HEK293T (cell line): ENCODE measurements around the gene GEMIN4.

Experiments used
- CTCF ChIA-PET: fragments of 350-600 bp; formaldehyde crosslinking; extraction: SDS; loops from one replicate; lab custom pipeline; 2021; ENCODE audit warnings: antibody characterized with exemption, inconsistent platforms; lab: Yijun Ruan, JAX
- POLR2A ChIA-PET: fragments of 350-600 bp; formaldehyde crosslinking; extraction: SDS; loops from one replicate; lab custom pipeline; 2020; ENCODE audit warnings: antibody characterized with exemption, inconsistent platforms; lab: Yijun Ruan, JAX
- DNase-seq: peaks from one replicate; pipeline ENCODE4 v3.0.0; 2012; ENCODE audit warnings: mixed read lengths; ENCODE audit errors: extremely low spot score
- ARNT ChIP-seq: fragments of 450-650 bp; IDR thresholded peaks from 2 replicates; pipeline ENCODE4 v1.6.1; 2017; ENCODE audit warnings: mild to moderate bottlenecking
- BHLHE40 ChIP-seq: fragments of 450-650 bp; IDR thresholded peaks from 2 replicates; pipeline ENCODE4 v1.6.1; 2016; ENCODE audit warnings: mild to moderate bottlenecking, moderate library complexity, borderline replicate concordance
- CTBP1 ChIP-seq: fragments of 450-650 bp; IDR thresholded peaks from 2 replicates; pipeline ENCODE4 v1.6.1; 2016; ENCODE audit warnings: borderline replicate concordance
- ELF4 ChIP-seq: fragments of 450-650 bp; IDR thresholded peaks from 2 replicates; pipeline ENCODE4 v1.6.1; 2017; ENCODE audit warnings: antibody characterized with exemption
- FOXA1 ChIP-seq: fragments of 450-650 bp; IDR thresholded peaks from 2 replicates; pipeline ENCODE4 v1.6.1; 2016; ENCODE audit warnings: mild to moderate bottlenecking
- FOXK2 ChIP-seq: fragments of 450-650 bp; IDR thresholded peaks from 2 replicates; pipeline ENCODE4 v1.6.1; 2016; ENCODE audit warnings: mild to moderate bottlenecking
- FOXM1 ChIP-seq: fragments of 450-650 bp; IDR thresholded peaks from 2 replicates; pipeline ENCODE4 v1.6.1; 2017; ENCODE audit warnings: mild to moderate bottlenecking, borderline replicate concordance
- HDGF ChIP-seq: fragments of 450-650 bp; IDR thresholded peaks from 2 replicates; pipeline ENCODE4 v1.6.1; 2017; ENCODE audit warnings: antibody characterized with exemption, borderline replicate concordance
- L3MBTL2 ChIP-seq: fragments of 450-650 bp; conservative IDR thresholded peaks from 2 replicates; pipeline ENCODE4 v1.6.1; 2016; ENCODE audit warnings: mild to moderate bottlenecking
- LEF1 ChIP-seq: fragments of 450-650 bp; IDR thresholded peaks from 2 replicates; pipeline ENCODE4 v1.6.1; 2017; ENCODE audit warnings: mild to moderate bottlenecking, borderline replicate concordance
- NFRKB ChIP-seq: fragments of 450-650 bp; IDR thresholded peaks from 2 replicates; pipeline ENCODE4 v1.6.1; 2016; ENCODE audit warnings: mild to moderate bottlenecking, moderate library complexity
- PKNOX1 ChIP-seq: fragments of 450-650 bp; IDR thresholded peaks from 2 replicates; pipeline ENCODE4 v1.6.1; 2016
- SP1 ChIP-seq: fragments of 450-650 bp; IDR thresholded peaks from 2 replicates; pipeline ENCODE4 v1.6.1; 2017
- SUZ12 ChIP-seq: fragments of 450-650 bp; IDR thresholded peaks from 2 replicates; pipeline ENCODE4 v1.6.1; 2016; ENCODE audit warnings: mild to moderate bottlenecking
- TARDBP ChIP-seq: fragments of 450-650 bp; IDR thresholded peaks from 2 replicates; pipeline ENCODE4 v1.6.1; 2016
- ZNF384 ChIP-seq: fragments of 450-650 bp; IDR thresholded peaks from 2 replicates; pipeline ENCODE4 v1.6.1; 2016

Gene GEMIN4

GRCh38 chr17:797236-797840, 45.3 kb upstream of the GEMIN4 start:
- POLR2A ChIA-PET: interaction anchor here (1.3 kb wide), 1 partner anchor 16 kb away, joined by 5 read pairs; the partner anchor contains the start of genes GLOD4 and MRM3
- no peak for TF ChIP-seq FOXK2
- TF ChIP-seq NFRKB: no peak
- no peak for TF ChIP-seq ARNT
- DNase-seq: no peak
- CTCF ChIA-PET: interaction anchor here (0.7 to 5.0 kb wide), 2 partner anchors 183 to 199 kb away, joined by 3 to 34 read pairs; partner anchors contain the start of gene NXN

DNA sequence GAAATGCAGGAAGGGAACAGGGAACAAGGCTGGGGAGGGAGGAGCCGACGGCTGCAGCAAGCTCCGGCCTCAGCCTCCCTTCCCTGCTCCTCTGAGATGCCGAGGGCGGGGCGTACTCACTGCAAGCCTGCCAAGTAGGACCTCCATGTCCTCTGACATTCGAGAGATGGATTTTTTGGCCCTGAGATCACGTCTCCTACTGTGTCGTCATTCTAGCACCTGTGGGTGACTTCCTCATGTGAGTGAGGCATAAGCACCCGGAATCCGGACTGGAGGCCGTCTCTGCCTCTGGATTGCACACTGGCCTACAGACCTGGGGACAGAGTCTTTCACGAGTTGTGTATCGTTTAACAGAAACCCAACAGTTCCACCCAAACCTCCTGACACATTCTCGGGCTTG, 44.5 kb upstream of the GEMIN4 start:
- ChIA-PET CTCF (interaction anchor here (0.7 to 5.0 kb wide), 2 partner anchors 184 to 200 kb away, joined by 3 to 34 read pairs; partner anchors contain the start of gene NXN), POLR2A (interaction anchor here (1.4 to 2.2 kb wide), 2 partner anchors 182 to 184 kb away, joined by 3 to 8 read pairs; partner anchors contain the start of gene NXN)
- TF ChIP-seq HDGF (no peak), FOXK2 (no peak), PKNOX1 (no peak)
- no peak for DNase-seq

GRCh38 chr17:795721-796120, 43.7 kb upstream of the GEMIN4 start:
- DNase-seq: no peak
- no peak for TF ChIP-seq FOXM1
- no peak for TF ChIP-seq ARNT
- TF ChIP-seq BHLHE40: no peak
- TF ChIP-seq HDGF: no peak
- CTCF ChIA-PET: interaction anchor here (0.7 to 5.0 kb wide), 2 partner anchors 10 to 185 kb away, joined by 3 to 34 read pairs; partner anchors contain the start of gene NXN
- POLR2A ChIA-PET: interaction anchor here (1.4 to 2.2 kb wide), 2 partner anchors 183 to 185 kb away, joined by 3 to 8 read pairs; partner anchors contain the start of gene NXN

DNA sequence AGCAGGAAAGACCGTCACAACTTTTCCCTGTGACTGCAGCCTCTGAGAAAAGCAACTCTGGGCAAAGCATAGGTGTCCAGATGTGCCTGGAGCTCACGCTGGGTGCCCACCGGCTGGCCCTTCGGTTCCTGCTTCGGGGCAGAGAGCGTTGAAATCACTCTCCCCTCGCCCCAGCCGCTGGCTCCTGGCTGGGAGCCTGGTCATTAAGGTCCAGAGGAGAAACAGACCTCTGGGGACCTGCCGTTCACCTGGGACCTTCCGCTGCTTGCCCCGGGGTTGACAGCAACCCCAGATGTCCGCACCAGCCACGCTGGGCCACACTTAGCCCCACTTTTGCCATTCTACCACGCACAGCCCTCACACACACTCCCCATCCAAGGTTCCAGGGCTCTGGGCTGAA, 43.2 kb upstream of the GEMIN4 start:
- TF ChIP-seq SP1 (no peak), FOXK2 (no peak), HDGF (no peak), ZNF384 (no peak), FOXM1 (no peak), ARNT (no peak), LEF1 (no peak), CTBP1 (no peak), FOXA1 (no peak), NFRKB (no peak), L3MBTL2 (no peak), SUZ12 (no peak), PKNOX1 (no peak), TARDBP (no peak), ELF4 (no peak), BHLHE40 (no peak)
- CTCF ChIA-PET: interaction anchor here (0.7 to 5.0 kb wide), 2 partner anchors 10 to 185 kb away, joined by 3 to 34 read pairs; partner anchors contain the start of gene NXN
- DNase-seq: no peak
- POLR2A ChIA-PET: interaction anchor here (1.4 to 2.2 kb wide), 2 partner anchors 183 to 185 kb away, joined by 3 to 8 read pairs; partner anchors contain the start of gene NXN

- TF ChIP-seq ARNT (no peak), L3MBTL2 (no peak), CTBP1 (no peak), BHLHE40 (no peak), PKNOX1 (no peak), HDGF (no peak), SP1 (no peak)
- CTCF ChIA-PET: interaction anchor here (5.0 kb wide), 1 partner anchor 185 kb away, joined by 34 read pairs; the partner anchor contains the start of gene NXN
- POLR2A ChIA-PET: interaction anchor here (2.2 kb wide), 1 partner anchor 186 kb away, joined by 8 read pairs; the partner anchor contains the start of gene NXN
- peak; percentile 80 for DNase-seq
Measured at GRCh38 chr17:794876-795275, 42.8 kb upstream of the GEMIN4 start.

DNA sequence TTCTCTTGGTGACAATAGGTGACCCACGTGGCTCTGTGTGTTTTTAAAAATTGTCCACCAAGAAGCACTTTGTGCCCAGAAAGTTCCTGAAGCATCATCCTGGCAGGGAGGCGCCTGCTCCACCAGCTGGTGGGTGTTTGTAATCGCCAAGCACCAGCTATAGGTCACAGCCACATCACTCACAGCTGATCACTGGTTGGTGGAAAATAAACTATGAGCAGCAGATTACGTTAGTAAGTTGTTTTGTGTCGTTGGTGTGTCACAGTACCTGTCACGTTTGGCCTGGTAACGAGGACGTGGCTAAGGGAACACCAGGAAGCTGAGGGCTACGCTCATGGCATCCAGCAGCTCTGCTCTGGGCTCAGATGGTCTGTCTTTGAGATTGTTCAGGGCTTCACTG, 40.2 kb upstream of the GEMIN4 start:
- POLR2A ChIA-PET: interaction anchor here (1.4 to 1.7 kb wide), 2 partner anchors 11 to 205 kb away, joined by 4 to 8 read pairs; partner anchors contain the start of genes GLOD4, MRM3 and TIMM22
- CTCF ChIA-PET: interaction anchor here (0.6 kb wide), 1 partner anchor 189 kb away, joined by 3 read pairs; no protein-coding TSS in a partner anchor
- DNase-seq: no peak
- TF ChIP-seq SP1 (no peak), ZNF384 (no peak), HDGF (no peak), ELF4 (no peak), NFRKB (no peak), BHLHE40 (no peak), CTBP1 (no peak), L3MBTL2 (no peak), FOXK2 (no peak), TARDBP (no peak), FOXM1 (no peak), SUZ12 (no peak), FOXA1 (no peak), ARNT (no peak)
